Measurements from ENCODE around the gene SEMA4G.

Gene SEMA4G

DNA sequence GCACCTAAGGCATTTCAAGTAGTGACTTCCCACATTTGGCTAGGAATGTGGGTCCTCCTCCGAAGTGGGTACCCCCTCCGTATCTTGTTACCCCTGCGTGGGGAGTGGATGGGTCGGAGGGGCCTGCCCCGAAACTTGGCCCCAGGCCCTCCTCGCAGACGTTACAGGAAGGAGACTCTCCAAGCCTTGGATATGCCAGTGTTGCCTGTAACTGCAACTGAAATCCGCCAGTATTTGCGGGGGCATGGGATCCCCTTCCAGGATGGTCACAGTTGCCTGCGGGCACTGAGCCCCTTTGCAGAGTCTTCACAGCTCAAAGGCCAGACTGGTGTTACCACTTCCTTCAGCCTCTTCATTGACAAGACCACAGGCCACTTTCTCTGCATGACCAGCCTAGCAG, 18.9 kb downstream of the SEMA4G start:
- DNase-seq: no peak

DNA sequence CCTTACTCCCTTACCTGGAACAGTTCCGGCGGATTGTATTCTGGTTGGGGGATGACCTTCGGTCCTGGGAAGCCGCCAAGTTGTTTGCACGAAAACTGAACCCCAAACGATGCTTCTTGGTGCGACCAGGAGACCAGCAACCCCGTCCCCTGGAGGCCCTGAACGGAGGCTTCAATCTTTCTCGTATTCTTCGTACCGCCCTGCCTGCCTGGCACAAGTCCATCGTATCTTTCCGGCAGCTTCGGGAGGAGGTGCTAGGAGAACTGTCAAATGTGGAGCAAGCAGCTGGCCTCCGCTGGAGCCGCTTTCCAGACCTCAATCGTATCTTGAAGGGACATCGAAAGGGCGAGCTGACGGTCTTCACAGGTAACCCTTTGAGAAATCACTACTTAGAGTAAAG, 19.8 kb downstream of the SEMA4G start:
- no peak for DNase-seq

DNA sequence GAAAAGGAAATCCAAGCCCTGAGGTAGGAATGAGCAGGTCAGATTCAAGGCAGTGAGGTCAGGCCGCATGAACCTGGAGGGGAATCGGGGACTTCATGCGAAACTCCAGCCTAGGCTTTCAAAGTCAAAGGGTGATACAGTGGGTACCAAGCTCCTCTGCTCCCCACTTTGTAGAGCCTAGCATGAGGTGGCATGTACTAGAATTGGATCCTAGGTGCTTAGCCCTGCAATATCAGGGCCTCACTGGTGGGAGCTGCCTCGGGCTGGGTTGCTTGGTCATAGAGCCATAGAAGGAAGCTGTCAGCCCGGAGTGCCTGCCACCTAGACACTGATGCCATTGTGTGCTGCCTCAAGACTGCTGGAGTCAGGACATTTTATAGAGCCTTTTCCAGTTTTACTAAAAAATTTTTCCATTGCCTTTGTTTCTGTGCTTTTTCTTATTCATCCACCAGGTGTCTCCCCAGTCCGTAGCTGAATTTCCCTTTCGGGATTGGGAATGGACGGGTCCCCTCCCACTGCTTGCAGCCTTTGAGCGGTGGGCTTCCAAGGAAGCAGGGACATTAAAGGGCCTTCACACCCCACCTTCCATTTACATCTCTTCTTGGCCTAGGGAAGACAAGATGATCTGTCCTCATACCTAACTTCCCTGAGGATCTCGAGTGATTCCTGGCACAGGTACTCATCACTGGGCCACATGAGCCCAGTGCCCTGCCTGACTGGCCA, 24.8 kb downstream of the SEMA4G start:
- no peak for DNase-seq

DNA sequence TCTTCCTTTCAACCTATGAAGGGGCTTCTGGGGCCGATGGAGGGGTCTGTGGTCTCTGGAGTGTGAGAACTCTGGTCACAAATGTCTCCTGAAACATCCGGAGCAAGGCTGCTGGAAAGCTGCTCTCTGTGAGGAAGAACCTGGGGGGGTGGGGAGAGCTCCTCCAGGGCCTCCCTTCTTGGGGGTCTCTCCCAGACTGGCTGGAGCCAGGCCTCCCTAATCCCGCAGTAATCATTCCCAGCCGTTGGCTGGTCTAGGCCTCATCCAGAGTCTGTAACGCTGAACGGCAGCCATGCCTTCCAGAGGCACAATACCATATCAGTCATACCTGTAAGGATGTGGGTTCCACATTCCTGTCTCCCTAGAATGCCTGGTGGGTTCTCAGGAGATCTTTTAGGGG, 25.9 kb downstream of the SEMA4G start:
- no peak for DNase-seq

DNA sequence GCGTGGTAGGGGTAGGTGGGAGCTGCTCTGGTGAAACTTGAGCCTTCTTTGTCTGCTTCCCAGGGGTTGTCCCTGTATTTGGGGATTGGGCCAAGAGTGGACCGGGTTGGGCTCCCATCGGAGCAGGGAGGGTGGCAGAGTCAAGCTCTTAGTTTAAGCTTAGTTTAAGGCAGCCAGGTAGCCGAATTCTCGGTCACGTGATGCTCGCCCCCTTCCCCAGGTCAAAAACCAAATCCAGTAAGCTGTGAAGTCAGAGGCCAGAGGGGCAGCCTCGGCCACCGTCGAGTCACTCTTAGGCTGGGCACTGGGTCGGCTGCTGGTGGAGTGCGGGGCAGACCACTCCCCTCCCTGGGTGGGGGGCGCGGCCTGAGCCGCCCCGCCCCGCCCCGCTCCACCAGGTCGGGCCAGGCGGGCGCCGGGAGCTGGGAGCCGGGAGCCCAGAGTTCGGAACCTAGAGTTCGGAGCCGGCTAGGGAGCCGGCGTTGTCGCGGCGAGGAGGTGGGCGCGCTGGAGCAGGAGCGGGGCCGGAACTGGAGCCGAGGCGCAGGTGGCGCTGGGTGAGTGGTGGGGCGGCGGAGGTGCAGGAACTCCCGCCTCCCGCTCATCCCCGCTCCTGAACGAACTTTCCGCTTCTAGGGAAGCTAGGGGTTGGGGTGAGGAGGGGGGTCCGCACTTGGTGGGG, 27.5 kb downstream of the SEMA4G start:
- no peak for DNase-seq

DNA sequence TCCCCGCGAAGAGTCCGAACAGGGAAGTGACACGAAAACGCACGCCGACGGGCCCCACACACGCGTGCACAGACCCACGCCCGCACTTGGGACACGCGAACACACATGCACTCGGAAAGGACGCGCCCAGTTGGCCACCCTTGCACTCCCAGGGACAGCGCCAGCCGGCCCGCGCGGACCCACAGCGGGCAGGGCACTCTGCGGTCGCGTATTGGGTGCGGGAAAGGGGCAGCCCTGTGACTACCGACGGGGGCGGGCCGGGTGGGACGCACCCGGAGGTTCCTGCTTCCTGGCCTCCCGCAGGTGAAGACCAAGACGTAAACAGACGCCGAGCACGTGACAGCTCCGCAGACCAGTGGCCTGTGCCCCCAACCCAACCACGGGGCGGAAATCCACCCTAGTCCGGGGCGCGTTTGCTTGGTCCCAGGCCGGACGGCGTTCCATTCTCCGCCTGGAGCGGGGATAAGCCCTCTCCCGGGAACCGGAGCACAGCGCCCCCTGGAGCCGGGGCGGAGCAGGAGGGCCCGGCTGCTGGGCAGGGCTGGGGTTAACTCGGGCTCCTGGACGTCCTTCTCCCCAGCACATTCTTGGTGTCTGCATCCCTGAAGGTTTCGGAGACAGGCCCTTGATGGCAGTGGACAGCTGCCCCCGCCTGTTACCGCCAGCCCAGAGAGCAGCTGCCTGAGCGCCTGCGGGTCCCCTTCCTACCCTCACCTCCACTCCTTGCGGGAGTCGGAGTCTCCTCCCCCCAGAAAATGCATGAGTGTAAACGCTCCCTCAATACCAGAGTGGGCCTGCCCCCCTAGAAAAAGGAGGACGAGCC, 28.3 kb downstream of the SEMA4G start:
- no peak for DNase-seq

DNA sequence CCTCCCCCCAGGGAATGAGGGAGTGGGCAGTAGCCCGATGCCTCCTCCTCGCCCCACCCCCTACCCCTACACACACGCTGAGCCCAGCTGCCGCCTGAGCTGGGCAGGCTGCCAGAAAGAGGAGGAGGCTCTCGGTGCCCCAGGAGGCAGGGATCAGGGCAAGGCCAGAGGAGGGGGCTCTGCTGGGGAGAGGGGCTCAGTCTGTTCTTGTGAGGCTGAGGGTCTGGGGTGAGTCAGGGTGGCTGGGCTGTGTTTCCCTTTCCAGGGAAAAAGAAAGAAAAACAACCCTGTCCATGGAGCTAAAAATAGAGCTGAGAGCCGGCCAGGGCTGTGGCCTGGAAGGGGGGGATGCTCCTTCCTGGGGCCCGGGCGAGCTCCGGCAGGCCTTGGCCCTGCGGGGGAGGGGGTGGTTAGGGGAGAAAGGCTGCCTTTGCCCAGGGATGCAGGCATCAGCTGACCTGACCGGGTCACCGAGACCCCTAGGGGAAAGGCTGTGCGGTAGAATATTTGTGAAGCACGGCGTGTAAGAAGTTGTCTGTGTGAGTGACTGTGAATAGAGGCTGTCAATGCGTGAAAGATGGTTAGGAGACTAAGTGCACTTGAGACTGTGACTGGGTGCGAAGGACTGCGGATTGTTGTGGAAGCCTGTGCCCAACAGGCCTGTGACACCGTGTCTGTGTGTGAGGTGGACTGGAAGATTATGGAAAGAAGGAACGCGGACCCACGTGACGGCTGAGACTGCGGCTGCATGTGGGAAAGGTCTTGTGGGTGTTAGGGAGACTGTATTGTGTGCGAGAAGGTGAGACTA, 29.1 kb downstream of the SEMA4G start:
- DNase-seq: peak; percentile 77

DNA sequence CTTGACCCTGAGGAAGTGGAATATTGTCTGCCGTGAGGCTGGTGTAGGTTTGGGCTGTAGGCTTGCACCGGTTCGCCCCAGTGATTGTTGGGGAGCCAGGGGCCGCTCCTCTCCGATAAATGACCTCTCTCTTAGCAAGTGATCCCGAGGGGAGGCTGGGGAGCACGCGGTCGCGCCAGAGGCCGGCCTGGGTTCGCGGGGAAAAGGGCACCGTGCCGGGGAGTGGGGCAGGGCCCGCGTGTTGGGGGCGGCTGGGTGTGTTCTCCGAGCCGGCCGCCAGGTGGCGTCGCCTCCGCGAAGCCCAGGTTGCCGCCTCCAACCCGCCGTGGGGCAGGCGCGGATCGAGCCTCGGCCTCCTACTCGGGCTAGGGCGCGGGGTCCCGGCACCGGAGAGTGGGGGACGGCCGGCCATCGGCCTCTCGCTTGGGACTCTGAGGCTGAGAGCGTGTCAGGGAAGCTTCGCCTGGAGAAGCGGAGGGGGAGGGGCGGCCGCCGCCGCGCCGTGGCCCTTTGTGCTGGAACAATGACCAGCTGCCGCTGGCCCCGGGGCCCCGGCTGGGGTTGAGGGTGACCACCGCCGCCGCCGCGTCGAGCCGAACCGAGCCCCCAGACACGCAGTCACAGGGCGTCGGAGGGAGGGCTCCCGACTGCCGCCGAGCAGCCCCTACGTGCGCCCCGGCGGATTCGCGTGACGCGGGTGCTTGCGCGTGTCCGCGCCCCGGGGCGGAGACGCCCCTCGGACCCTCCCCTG, 29.9 kb downstream of the SEMA4G start:
- no peak for DNase-seq

DNA sequence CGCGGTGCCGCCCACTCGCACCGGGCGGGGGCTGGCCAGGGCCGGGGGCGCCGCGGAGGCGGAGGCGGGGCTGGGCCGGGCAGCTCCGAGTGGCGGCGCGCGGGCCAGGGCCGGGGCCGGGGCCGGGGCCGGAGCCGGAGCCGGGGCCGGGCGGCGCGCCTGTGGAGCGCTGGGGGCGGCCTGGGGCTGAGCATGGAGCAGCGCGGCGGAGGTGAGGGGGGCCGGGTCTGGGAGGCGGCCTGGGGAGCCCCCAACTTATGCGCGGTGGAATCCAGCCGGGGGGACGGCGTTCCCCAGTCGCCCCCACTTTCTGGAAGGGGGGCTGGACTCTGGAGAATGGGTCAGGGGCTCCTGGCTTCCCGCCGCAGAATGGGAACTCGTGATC, 30.4 kb downstream of the SEMA4G start, which contains the start of gene LZTS2:
TSS of gene LZTS2 (plus strand) at position 67 of the 385 bp plus-strand sequence. CDS start 2,731 bp downstream, outside the sequence.
- no peak for DNase-seq

DNA sequence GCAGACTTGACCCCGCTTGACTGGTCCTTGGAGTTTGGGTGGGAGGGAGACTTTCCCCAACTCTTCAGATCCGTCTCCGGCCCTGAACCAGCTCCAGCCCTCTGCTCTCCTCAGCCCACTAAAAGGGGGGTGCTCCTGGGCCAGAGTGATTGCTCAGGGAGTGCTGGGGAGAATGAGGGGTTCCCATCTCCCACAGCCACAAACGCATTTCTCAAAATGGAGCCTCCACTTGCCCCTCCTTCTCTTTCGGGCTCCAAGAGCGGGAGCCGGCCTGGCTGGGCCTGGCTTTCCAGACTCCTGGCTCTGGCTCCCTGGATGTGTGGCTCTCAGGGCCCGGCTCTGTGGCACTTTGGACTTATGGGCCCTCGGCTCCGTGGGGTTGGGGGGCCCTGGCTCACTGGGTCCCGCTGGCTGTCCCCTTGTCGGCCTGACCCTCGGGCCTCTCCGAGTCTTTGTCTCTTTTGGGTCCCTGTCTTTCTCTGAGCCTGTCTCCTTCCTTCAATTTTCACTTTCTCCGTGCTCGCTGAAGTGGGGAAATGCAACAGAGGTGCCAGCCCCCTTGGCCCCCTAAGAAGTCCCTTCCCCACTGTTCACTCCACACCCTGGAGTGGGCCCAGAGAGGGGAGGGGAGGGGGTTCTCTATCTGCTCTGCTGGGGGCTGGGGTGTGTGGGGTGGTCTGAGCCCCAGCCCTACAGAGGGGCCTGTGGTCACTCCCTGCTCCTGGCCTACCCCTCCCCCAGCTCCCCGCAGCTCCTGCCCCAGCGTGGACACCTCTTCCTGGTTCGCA, 31.0 kb downstream of the SEMA4G start:
- no peak for DNase-seq

DNA sequence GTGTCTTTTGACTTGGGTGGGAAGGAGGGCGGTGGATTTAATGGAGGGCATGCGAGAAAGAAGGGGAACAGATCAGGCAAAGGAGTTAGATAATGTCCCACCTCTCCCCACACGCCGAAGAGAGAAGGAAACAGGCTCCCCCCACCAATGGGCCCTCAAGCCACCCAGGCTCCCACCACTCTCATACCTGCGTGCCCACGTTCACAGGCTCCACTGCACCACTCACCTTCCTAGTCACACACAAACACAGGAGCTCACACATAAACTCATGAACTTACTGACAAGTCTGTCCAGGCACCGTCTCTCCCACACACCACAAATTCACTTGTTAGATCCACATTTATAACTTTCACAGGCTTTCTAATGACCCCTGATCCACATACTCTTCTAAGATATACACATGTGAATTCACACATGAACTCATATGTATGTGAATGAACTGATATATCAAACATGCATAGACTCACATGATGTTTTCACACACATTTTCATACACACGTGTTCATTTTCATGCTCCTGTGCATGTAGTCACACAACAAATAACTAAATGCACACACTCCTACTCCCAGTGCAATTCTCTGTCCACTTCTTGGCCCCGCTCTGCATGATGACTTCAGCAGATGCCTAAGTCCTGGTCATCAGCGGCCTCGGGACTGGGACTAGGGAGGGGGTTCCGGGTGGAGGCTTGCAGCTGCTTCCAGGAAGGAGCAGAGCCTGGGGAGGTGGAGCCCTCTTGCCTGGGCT, 31.8 kb downstream of the SEMA4G start:
- DNase-seq: no peak

DNA sequence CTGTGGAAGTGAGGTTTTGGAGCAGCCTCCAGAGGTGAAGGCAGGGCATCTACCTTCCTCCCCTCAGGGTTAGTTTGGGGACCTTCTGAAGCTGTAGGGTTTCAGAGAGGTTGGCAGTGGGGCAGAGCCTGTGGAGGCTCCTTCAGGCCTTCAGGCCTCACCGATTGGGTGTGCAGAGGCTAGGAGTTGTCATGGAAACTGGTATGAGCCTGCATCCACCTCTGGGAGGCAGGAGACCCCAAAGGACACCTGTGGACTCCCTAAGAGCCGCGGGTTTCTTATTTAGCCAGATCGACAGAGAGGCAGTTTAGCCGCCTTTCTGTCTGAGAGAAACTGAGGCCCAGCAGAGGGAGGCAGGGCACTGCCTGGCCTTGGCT, 32.3 kb downstream of the SEMA4G start:
- DNase-seq: no peak

DNA sequence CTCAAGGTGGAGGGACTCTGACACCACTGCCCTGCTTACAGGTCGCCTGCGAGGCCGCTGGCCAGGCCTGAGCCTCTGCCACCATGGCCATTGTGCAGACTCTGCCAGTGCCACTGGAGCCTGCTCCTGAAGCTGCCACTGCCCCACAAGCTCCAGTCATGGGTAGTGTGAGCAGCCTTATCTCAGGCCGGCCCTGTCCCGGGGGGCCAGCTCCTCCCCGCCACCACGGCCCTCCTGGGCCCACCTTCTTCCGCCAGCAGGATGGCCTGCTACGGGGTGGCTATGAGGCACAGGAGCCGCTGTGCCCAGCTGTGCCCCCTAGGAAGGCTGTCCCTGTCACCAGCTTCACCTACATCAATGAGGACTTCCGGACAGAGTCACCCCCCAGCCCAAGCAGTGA, 33.2 kb downstream of the SEMA4G start:
- no peak for DNase-seq

DNA sequence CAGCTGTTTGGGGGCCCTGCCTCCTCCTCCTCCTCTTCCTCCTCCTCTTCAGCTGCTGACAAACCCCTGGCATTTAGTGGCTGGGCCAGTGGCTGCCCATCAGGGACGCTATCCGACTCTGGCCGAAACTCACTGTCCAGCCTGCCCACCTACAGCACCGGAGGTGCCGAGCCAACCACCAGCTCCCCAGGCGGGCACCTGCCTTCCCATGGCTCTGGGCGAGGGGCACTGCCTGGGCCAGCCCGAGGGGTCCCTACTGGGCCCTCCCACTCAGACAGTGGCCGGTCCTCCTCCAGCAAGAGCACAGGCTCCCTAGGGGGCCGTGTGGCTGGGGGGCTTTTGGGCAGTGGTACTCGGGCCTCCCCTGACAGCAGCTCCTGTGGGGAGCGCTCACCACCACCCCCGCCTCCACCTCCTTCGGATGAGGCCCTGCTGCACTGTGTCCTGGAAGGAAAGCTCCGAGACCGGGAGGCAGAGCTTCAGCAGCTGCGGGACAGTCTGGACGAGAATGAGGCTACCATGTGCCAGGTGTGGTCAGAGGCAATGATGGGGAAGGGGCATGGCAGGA, 34.4 kb downstream of the SEMA4G start:
- no peak for DNase-seq

DNA sequence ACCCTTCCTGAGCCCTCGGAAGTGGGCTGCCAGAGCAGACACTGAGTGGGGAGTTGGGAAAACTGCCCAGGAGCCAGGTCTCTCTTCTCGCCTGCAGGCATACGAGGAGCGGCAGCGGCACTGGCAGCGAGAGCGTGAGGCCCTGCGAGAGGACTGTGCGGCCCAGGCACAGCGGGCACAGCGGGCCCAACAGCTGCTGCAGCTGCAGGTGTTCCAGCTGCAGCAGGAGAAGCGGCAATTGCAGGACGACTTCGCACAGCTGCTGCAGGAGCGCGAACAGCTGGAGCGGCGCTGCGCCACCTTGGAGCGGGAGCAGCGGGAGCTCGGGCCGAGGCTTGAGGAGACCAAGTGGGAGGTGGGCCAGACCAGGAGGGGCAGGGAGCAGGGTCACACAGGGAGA, 36.1 kb downstream of the SEMA4G start:
- no peak for DNase-seq

DNA sequence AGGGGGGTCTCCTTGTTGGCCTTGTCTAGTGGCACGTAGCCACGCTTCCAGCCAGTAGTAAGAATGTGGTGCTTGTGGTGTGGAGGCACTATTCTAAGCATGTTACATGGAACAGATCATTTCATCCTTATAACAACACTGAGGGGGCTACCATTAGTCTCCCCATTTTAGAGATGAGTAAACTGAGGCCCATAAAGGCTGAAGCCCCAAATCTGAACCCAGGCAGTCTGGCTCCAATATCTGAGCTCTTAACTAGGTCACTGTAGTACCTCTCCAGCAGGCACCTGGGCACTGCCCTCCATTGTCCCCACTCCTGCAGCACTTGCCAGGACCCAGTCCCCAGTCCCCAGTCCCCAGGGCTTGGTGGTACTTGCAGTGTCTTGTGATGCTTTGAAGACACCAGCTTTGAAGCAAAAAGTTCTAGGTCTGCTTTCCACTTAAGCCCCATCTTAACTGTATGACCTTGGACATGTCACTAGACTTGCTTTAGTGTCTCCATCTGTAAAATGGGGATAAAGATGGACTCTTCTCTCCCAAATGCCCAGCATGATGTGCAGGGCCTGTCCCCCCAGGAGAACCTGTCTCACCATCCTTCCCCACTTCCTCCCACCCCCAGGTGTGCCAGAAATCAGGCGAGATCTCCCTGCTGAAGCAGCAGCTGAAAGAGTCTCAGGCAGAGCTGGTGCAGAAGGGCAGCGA, 36.7 kb downstream of the SEMA4G start:
- no peak for DNase-seq

DNA sequence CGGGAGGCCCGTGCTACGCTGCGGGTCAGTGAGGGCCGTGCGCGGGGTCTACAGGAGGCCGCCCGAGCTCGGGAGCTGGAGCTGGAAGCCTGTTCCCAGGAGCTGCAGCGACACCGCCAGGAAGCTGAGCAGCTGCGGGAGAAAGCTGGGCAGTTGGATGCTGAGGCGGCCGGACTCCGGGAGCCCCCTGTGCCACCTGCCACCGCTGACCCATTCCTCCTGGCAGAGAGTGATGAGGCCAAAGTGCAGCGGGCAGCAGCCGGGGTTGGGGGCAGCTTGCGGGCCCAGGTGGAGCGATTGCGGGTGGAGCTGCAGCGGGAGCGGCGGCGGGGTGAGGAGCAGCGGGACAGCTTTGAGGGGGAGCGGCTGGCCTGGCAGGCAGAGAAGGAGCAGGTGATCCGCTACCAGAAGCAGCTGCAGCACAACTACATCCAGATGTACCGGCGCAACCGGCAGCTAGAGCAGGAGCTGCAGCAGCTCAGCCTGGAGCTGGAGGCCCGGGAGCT, 37.3 kb downstream of the SEMA4G start:
- peak; percentile 60 for DNase-seq

DNA sequence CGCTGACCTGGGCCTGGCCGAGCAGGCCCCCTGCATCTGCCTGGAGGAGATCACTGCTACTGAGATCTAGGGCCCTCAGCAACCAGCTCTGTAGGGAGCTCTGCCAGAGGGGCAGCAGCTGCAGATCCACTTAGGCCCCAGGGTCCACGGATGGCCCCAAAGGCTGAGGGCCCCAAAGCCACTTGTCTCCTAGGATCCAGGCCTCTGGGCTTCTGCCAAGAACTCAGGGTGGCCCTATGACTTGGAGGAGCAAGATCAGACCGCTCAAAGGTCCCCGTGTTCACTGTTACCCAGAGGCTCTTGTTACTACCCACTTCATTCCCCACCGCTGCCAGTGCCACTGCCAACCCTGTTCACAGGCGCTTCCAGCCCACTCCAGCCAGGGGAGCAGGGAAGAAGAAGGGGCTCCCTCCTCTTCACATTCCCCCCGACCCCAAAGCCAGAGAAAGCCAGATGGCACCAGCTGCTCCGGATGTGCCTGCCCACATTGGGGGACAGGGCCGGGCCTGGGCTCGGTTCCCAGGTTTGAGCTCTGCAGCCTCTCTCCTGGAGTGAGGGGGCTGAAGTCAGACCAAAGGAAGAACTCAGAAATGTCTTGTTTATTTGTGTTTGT, 37.9 kb downstream of the SEMA4G start:
- no peak for DNase-seq

Data from SHP77 treated with DMSO at 0.1 percent for 48 hours (cell line).